ENCODE results near the gene NOTUM.

NOTUM gene

GRCh38 chr17:81976332-81977210 lies 15.6 kb upstream of the NOTUM start:
- peak; percentile 76 for DNase-seq

DNA sequence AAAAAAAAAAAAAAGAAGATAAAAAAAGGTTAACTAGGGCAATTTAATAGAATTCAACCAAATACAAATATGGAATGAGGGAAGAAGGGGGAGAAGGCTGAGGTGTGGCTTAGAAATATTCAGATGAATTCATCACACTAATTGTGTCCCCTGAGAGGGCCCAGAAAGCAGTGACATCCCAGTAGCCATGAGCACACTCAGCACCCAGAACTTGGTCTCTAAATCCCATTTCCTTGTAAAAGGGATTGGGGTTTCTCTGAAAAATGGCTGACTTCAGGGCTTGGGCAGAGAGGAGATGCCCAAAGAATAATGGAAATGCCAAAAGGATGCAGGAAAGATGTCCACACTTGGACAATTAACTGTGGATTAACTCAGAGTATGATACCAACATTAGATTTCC lies 12.4 kb upstream of the NOTUM start:
- no peak for DNase-seq

DNA sequence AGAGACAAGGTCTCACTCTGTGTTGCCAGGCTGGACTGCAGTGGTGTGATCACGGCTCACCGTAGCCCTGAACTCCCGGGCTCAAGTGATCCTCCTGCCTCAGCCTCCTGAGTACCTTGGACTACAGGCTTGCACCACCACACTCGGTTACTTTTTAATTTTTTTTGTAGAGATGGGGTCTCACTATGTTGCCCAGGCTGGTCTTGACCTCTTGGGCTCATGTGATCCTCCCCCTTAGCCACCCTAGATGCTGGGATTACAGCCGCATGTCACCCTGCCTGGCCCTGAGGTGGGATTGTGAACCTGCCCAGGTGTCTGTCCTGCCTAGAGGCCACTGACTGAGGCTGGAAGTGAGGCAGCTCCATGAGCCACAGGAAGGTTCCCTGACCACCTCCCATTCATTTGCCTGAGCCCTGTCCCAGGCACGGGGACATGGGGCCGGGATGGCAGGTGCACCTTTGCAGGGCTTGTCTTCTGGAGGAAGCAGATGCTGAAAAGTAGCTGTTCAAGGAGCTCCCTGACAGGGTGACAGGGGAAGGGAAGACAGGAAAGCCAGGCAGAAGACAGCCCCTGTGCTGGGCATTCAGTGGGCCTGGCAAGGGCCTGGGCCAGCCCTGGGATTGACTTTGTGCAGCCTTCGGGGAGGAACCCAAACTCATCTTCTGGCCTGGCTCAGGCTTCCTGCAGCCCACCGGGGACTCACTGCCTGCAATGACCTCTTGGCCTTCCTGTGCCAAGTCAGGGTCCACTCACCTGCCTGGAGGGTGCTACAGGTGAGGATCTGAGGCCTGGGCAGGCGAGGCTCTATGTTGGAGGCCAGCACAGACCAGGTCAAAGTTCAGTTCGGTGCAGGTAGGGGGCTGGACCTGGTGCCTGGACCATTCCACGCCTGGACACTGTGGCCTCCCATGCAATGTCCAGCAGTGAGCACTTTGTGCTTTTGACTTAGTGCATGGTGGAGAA lies 8.1 kb upstream of the NOTUM start:
- no peak for DNase-seq

- no peak for DNase-seq
Observed at GRCh38 chr17:81968396-81968745, 7.4 kb upstream of the NOTUM start.

- DNase-seq = no peak
Observed at GRCh38 chr17:81967533-81968395, 6.8 kb upstream of the NOTUM start.

DNA sequence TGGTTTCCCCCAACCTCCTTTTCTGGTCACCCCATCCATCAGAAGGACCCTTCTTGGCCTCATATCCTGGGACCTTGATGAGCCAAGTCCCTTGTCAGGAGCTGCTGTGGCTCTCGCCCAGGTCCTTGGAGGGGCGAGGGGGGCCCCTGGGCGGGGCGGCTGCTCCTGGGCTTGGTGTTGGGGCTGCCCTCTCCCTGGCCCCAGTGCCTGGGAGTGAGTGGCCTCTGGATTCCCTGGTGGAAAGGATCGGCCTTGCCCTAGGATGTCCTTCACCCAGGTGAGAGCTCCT lies 6.2 kb upstream of the NOTUM start:
- no peak for DNase-seq

- DNase-seq = no peak
Observed at GRCh38 chr17:81966343-81967243, 5.6 kb upstream of the NOTUM start.

DNA sequence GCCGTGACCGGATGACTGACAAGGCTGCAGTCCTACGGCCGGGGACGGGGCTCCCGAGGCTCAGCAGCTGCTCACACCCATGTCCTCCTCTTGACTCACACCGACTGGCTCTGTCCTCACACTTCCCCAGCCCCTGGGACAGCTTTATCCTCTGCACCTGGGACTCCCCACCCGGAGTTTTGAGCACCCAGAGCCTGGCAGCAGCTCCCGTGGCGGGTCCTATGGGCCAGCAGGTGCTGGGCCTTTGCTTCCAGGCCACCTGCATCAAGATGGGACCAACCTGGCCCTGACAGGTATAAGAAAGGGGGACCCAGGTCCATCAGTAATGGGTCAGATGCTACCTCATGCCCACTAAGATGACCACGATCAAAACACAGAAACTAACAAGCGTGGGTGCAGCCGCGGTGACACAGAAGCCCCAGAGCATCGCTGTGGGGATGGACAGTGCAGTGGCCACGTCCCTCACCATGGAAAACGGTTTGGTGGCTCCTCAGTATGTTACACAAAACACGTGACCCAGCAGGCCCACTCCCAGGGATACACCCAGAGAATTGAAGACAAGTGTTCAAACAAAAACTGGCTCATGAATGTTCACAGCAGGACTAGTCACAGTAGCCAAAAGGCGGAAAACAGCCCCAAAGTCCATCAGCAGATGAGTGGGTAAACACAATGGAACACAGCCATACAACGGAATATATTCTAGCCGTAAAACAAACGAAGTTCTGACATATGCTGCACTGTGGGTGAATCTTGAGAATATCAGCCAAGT lies 3.3 kb upstream of the NOTUM start:
- no peak for DNase-seq

- no peak for DNase-seq
Observed at GRCh38 chr17:81962499-81963441, 1.8 kb upstream of the NOTUM start.

DNA sequence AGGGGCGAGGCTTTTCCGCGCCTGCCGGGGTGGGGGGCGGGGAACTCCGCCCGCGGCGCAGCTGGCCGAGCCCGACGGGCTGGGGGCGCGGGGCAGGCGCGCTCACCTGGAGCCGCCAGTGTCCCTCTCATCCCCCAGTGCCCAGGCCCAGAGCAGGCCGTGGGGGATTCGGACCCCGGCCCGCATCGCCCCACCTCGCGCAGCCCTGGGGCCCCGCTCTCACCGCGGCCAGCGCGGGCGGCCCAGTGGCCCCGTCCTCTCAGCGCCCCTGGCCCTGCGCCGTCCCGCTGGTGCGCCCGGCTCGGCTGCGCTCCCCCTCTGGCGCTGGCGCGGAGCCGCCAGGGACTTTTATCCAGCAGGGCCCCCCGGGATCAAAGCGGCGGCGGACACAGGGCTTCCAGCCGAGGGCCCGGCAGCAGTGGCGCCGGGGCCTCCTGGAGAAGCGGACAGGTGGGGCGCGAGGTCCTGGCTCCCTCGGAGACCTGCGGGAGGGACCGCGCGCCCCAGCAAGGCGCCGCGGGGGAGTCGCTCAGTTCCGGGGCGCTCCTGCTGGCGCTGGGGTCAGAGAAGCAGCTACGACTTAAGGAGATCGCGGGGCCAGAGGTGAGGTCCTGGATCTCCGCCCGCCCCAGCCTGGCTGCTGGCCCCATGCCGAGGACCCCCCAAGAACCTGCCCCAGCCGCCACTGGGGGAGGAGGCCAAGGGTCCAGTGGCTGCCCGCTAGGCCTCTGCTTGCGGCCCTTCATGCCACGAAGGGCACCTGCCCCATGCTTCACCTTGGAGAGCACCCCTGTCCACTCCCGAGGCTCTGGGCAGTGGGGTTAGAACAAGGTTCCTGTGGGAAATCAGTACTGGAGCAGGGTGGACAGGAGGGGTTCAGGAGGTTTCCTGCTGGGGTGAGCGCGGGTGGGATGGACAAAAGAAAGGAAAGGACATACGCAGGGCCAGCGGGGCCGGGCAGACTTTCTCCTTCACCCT lies 823 bp upstream of the NOTUM start:
- peak; percentile 28 for DNase-seq

- peak; percentile 26 for DNase-seq
Observed at GRCh38 chr17:81960130-81960958, 643 bp downstream of the NOTUM start.

DNA sequence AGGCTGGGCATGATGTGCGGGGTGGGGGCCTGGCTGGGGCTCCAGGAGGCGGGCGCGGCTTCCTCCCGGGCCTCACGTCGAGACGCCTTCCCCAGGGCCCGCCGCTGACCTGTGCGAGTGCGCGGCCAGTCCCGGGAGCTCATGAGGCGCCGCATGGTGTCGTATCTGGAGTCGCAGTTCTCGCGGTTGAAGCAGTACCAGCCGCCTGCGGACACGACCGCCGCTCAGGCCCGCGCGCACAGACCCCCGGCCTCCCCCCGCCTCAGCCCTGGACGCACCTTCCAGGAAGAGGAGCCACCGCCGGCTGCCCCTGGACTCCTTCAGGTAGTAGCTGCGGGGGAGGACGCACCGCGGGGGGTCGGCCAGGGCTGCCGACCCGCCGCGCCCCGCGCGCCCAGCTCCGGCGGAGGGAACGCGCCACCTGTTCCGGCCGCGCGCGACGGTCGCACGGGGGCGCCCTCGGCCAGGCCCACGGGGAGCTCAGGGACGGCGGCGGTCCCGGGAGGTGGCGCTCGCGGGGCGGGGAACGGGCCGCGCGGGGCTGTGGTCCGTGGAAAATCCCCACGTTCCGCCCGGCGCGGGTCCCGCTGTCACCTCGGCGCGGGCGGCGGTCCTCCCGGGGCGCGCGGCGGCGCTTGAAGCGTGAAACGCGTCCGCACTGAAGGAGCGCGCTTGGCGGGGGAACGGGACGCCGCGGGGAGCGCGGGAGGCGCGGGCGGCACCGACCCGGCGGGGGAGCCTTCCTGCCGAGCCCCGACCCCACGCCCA lies 1.4 kb downstream of the NOTUM start:
- DNase-seq = peak; percentile 36

DNA sequence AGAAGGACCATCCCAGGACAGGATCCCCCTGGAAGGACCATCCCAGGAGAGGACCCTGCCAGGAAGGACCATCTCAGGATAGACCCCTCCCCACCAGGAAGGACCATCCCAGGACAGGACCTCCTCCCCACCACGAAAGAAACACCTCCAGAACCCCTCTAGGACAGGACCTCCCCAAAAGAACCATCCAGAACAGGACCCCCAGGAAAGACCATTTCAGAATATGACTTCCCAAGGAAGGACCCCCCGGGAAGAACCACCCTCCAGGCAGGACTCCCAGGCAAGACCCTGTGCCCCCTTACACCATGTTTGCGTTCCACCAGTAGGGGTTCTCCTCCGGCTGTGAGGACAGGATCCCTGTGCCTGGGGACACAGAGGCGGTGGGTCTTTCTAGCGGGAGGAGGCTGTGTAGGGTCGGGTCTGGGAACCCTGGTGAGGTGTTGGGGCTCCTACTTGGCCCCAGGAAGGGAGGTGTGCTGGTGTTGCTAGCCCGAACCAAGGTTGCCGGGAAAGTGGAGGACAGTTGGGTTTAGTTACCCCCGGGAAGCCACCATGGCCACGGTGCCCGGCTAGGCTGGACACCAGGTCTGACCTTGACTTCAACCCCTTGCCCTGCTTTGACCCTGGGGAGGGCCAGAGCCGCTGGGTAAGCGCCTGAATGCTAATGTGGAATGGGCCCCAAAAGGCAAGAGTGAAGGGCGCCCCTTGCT lies 2.2 kb downstream of the NOTUM start:
- DNase-seq = no peak

GRCh38 chr17:81957691-81958432 lies 3.1 kb downstream of the NOTUM start:
- no peak for DNase-seq

All from COR-L47 (cell line).